Chondrocyte (in vitro differentiated cells): ENCODE measurements around the gene CLIP4. TPM values are rescaled to one million over a fixed set of nuclear protein-coding genes. Genes with fewer than 3 reads are reported as not detected.
A peak's percentile ranks its signal among the peaks of the same experiment; 100 is the strongest.

Experiments
- DNase-seq: peaks from one replicate; pipeline ENCODE4 v3.0.0; 2021; ENCODE audit warnings: mixed read lengths, low spot score
- H3K27ac Mint-ChIP-seq: one replicate; pipeline ENCODE4 v1.8.0; 2021; ENCODE audit warnings: mild to moderate bottlenecking, moderate library complexity, mixed read lengths; ENCODE audit not compliant: unreplicated experiment
- H3K27me3 Mint-ChIP-seq: 2 replicates; pipeline ENCODE4 v1.8.0; 2021; ENCODE audit warnings: low read depth, mixed read lengths
- H3K36me3 Mint-ChIP-seq: 2 replicates; pipeline ENCODE4 v1.8.0; 2021; ENCODE audit warnings: low read depth, mixed read lengths
- H3K4me1 Mint-ChIP-seq: 2 replicates; pipeline ENCODE4 v1.8.0; 2021; ENCODE audit warnings: low read depth, mild to moderate bottlenecking, mixed read lengths
- H3K4me3 Mint-ChIP-seq: one replicate; pipeline ENCODE4 v1.8.0; 2021; ENCODE audit warnings: mild to moderate bottlenecking, moderate library complexity, mixed read lengths; ENCODE audit not compliant: unreplicated experiment
- H3K9me3 Mint-ChIP-seq: 2 replicates; pipeline ENCODE4 v1.8.0; 2021; ENCODE audit warnings: low read depth, mixed read lengths
- CTCF ChIP-seq: fragments of 200-600 bp; sonication (generic); IDR thresholded peaks from 2 replicates; pipeline ENCODE4 v1.5.0; 2021; ENCODE audit warnings: antibody characterized with exemption, mild to moderate bottlenecking, moderate library complexity
- total RNA-seq: library from RNA; stranded (reverse); gene quantifications from 3 replicates; pipeline ENCODE4 v1.2.1, GENCODE V29; 2021

The CLIP4 gene
- total RNA-seq, 1 donor from 2014 or later: 30.1 TPM

DNA sequence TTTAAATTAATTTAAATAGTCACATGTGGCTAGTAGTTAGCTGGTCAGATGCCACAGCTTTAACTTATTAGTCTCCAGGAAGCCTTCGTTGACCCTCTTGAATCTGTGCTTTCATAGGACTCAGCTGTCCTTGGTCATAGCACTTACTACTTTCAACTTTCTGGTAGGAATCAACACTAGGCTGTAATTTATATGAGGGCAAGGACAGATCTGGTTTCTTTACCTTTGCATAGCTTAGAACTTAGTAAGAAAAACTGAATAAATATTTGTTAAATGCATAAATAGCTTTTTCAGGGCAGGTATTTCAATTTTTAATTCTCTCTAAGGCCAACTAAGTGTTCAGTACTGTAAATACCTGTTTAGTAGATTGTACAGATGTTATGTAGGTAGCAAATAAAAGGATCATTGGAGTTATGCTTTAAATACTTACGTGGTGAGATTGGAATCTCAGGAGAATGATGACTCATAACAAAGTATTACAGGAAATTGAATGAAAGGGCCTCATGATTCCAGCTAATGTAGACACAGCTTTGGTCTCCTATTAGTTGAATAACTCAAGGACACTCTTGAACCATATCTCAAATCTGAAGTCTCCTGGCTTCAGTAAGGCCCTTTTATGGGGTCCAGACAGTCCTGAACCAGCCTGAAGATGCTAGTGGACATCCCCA, 2.6 kb downstream of the CLIP4 start:
- Mint-ChIP-seq H3K27me3 (no peaks in the 10 kb centered on the region), H3K36me3 (peaks cover 3% of the 10 kb centered on the region), H3K4me1 (peaks cover 79% of the 10 kb centered on the region), H3K27ac (peak overlapping the region; percentile 94), H3K4me3 (no peak overlapping the region), H3K9me3 (no peaks in the 10 kb centered on the region)
- TF ChIP-seq CTCF: no peak
- no peak for DNase-seq

DNA sequence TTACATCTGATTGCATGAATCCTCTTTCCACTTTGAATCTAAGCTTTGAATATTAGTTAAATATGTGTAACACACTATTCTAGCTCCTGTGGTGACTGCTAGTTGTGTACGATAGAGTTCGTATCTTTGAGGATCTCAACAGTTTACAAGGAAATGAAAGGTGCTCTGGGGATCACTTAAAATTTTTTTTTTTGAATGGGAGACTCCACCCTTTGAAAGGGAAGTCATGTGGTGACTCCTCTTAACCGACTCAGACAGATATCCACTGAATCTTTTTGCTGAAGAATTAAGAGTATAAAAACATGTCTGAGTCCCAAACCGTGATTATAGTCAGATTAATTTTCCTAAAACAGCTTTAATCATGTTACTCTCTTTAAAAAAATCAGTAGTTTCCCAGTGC, 4.0 kb downstream of the CLIP4 start:
- H3K4me1 Mint-ChIP-seq: peaks cover 79% of the 10 kb centered on the region
- no peak for TF ChIP-seq CTCF
- H3K27ac Mint-ChIP-seq: peak overlapping the region; percentile 12
- no peaks in the 10 kb centered on the region for H3K27me3 Mint-ChIP-seq
- peaks cover 12% of the 10 kb centered on the region for H3K36me3 Mint-ChIP-seq
- DNase-seq: no peak
- H3K4me3 Mint-ChIP-seq: no peak overlapping the region
- H3K9me3 Mint-ChIP-seq: peaks cover 9% of the 10 kb centered on the region

DNA sequence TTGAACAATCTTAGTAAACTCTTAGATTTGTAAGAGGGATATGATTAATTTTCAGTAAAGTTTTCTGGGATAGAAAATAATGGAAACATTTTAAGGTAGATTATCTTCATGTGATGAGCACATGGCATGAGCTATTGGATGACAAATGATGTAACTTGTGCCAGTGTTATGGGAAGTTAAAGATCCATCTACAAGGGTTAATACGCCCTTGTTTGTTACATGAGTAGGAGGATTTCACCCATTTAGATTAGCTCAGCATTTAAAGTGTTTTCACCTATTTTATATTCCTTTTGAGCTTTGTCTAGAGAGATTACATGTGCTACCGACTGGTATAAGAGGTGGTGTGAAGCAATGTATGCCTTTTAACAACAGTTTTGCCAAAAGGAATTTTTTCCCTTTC, 5.6 kb downstream of the CLIP4 start:
- H3K4me1 Mint-ChIP-seq: peaks cover 73% of the 10 kb centered on the region
- H3K27ac Mint-ChIP-seq: no peak overlapping the region
- H3K4me3 Mint-ChIP-seq: no peak overlapping the region
- peaks cover 25% of the 10 kb centered on the region for H3K36me3 Mint-ChIP-seq
- no peak for DNase-seq
- no peak for TF ChIP-seq CTCF
- peaks cover 17% of the 10 kb centered on the region for H3K9me3 Mint-ChIP-seq
- no peaks in the 10 kb centered on the region for H3K27me3 Mint-ChIP-seq

- H3K4me3 Mint-ChIP-seq: no peak overlapping the region
- peaks cover 29% of the 10 kb centered on the region for H3K36me3 Mint-ChIP-seq
- peaks cover 54% of the 10 kb centered on the region for H3K4me1 Mint-ChIP-seq
- peak overlapping the region; percentile 95 for H3K27ac Mint-ChIP-seq
- H3K9me3 Mint-ChIP-seq: peaks cover 17% of the 10 kb centered on the region
- no peak for TF ChIP-seq CTCF
- DNase-seq: no peak
- H3K27me3 Mint-ChIP-seq: no peaks in the 10 kb centered on the region
Observed at GRCh38 chr2:29123617-29124349, 8.6 kb downstream of the CLIP4 start.

DNA sequence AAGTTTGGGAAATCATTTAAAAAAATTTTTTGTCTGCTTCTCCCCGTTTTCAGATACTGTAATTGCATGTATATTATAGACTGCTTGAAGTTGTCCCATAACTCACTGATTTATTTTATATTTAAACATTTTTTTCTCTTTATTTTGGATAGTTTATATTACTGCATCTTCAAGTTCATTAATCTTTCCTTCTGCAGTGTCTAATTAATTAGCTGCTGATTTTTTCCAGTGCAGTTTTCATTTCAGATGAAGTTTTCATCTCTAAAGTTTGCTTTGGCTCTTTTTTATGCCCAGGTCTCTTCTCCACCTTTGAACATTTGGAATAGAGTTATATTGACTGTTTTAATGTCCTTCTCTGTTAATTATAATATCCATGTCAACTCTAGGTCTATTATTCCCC, 9.3 kb downstream of the CLIP4 start:
- Mint-ChIP-seq H3K27ac (no peak overlapping the region), H3K4me3 (no peak overlapping the region), H3K27me3 (no peaks in the 10 kb centered on the region), H3K36me3 (peaks cover 29% of the 10 kb centered on the region), H3K9me3 (peaks cover 17% of the 10 kb centered on the region), H3K4me1 (peaks cover 51% of the 10 kb centered on the region)
- no peak for DNase-seq
- no peak for TF ChIP-seq CTCF
